Loucy (cell line): Measurements from ENCODE around the gene SKIC8.

ENCODE experiments used
- EZH2phosphoT487 ChIP-seq: fragments of 200-600 bp; IDR thresholded peaks from 2 replicates; pipeline ENCODE4 v1.6.1; 2018; ENCODE audit warnings: antibody characterized with exemption, mild to moderate bottlenecking, moderate library complexity, borderline replicate concordance
- TF ChIP-seq, protein P1 (sequence below): fragments of 200-600 bp; sonication (generic); conservative IDR thresholded peaks from 2 replicates; pipeline ENCODE4 v1.5.1; 2014; ENCODE audit warnings: mild to moderate bottlenecking, antibody characterized with exemption, low read length

DNA sequence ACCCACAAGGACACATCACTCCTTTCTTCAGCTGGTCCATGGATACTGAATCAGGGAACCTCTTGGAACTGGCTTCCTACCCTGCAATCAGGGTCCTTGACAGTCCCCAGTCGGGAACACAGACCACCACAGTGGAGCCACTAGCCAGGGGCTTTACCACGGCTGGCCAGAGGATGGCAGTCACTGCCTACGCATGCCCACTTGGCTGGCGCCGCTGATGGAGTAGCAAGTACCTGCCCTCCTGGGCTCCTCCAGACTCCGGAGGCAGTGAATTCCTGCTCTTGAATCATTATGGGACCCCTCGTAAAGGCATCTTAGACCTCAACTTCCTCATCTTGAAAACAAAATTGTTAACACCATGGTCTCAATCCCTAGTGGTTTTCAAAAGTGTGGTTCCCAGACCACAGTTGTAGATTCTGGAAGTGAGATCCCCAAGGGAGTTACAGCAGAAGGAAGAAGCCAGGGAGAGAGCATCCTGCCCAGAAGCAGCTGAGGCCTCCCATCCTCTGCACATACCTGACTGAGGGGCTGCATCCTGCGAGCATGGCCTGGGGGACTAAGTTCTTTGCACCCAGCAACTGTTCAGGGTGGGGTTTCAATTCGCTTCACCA is 9.1 kb upstream of the SKIC8 start:
- TF ChIP-seq, protein P1, sequence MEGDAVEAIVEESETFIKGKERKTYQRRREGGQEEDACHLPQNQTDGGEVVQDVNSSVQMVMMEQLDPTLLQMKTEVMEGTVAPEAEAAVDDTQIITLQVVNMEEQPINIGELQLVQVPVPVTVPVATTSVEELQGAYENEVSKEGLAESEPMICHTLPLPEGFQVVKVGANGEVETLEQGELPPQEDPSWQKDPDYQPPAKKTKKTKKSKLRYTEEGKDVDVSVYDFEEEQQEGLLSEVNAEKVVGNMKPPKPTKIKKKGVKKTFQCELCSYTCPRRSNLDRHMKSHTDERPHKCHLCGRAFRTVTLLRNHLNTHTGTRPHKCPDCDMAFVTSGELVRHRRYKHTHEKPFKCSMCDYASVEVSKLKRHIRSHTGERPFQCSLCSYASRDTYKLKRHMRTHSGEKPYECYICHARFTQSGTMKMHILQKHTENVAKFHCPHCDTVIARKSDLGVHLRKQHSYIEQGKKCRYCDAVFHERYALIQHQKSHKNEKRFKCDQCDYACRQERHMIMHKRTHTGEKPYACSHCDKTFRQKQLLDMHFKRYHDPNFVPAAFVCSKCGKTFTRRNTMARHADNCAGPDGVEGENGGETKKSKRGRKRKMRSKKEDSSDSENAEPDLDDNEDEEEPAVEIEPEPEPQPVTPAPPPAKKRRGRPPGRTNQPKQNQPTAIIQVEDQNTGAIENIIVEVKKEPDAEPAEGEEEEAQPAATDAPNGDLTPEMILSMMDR = peak; percentile 96
- no peak for TF ChIP-seq EZH2phosphoT487
